T-helper 2 cell treated with Interferon-gamma antibody and Interleukin-4, amounts not matched to agents 5 μg/mL and 100 μg/mL, for 36 hours (primary cell): Measurements from ENCODE around the gene ARHGAP10.
"Not testable (repeated sequence)": the region's sequence is repeated elsewhere in the genome, so short reads cannot be mapped to it uniquely, and the experiment has no call there.

Source experiments
- DNase-seq: peaks from one replicate; pipeline ENCODE4 v3.0.0; 2021; ENCODE audit warnings: low spot score
- H3K27ac Mint-ChIP-seq: one replicate; pipeline ENCODE4 v1.8.0; 2021; ENCODE audit warnings: mild to moderate bottlenecking, mixed read lengths
- H3K27me3 Mint-ChIP-seq: one replicate; pipeline ENCODE4 v1.8.0; 2021; ENCODE audit warnings: low read depth, mixed read lengths
- H3K36me3 Mint-ChIP-seq: one replicate; pipeline ENCODE4 v1.8.0; 2021; ENCODE audit warnings: low read depth, mixed read lengths
- H3K4me1 Mint-ChIP-seq: one replicate; pipeline ENCODE4 v1.8.0; 2021; ENCODE audit warnings: low read depth, mixed read lengths
- H3K4me3 Mint-ChIP-seq: one replicate; pipeline ENCODE4 v1.8.0; 2022; ENCODE audit warnings: mild to moderate bottlenecking, moderate library complexity, mixed read lengths
- H3K9me3 Mint-ChIP-seq: one replicate; pipeline ENCODE4 v1.8.0; 2021; ENCODE audit warnings: mixed read lengths

Gene ARHGAP10

DNA sequence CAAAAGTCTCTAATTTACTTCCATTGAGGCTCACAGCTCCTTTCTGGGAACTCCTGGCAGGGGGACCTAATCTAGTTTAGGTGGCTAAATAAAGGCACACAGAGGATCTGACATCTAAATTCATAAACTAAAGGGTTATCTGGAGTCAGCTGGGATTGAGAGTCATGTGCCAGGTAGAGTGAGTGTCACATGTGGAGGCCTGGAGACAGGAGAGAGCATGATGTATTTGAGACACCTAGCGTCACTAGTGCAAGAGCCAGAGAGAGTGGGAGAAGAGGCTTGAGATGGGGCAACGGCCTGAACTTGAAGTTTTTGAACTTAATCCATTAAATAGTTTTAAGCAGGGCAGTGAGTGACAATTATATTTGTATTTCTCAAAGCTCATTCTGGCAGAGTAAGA, 152.6 kb downstream of the ARHGAP10 start:
- H3K4me3 Mint-ChIP-seq: no peak overlapping the region
- H3K9me3 Mint-ChIP-seq: peaks cover 11% of the 10 kb centered on the region
- no peaks in the 10 kb centered on the region for H3K27me3 Mint-ChIP-seq
- no peak overlapping the region for H3K27ac Mint-ChIP-seq
- no peaks in the 10 kb centered on the region for H3K4me1 Mint-ChIP-seq
- DNase-seq: no peak
- H3K36me3 Mint-ChIP-seq: peaks cover 47% of the 10 kb centered on the region

GRCh38 chr4:147885216-147885615, 153.3 kb downstream of the ARHGAP10 start:
- peaks cover 47% of the 10 kb centered on the region for H3K36me3 Mint-ChIP-seq
- H3K27ac Mint-ChIP-seq, H3K27me3 Mint-ChIP-seq, H3K4me3 Mint-ChIP-seq, DNase-seq, H3K4me1 Mint-ChIP-seq: not testable (repeated sequence)
- H3K9me3 Mint-ChIP-seq: peaks cover 11% of the 10 kb centered on the region

GRCh38 chr4:147891476-147892115, 159.7 kb downstream of the ARHGAP10 start:
- DNase-seq: no peak
- Mint-ChIP-seq H3K4me1 (no peaks in the 10 kb centered on the region), H3K27ac (no peak overlapping the region), H3K9me3 (peaks cover 31% of the 10 kb centered on the region), H3K36me3 (peaks cover 39% of the 10 kb centered on the region), H3K27me3 (no peaks in the 10 kb centered on the region), H3K4me3 (no peak overlapping the region)

GRCh38 chr4:147899512-147899911, 167.6 kb downstream of the ARHGAP10 start:
- H3K27ac Mint-ChIP-seq: no peak overlapping the region
- no peak overlapping the region for H3K4me3 Mint-ChIP-seq
- H3K4me1 Mint-ChIP-seq: no peaks in the 10 kb centered on the region
- DNase-seq: no peak
- H3K36me3 Mint-ChIP-seq: peaks cover 21% of the 10 kb centered on the region
- no peaks in the 10 kb centered on the region for H3K27me3 Mint-ChIP-seq
- peaks cover 22% of the 10 kb centered on the region for H3K9me3 Mint-ChIP-seq

DNA sequence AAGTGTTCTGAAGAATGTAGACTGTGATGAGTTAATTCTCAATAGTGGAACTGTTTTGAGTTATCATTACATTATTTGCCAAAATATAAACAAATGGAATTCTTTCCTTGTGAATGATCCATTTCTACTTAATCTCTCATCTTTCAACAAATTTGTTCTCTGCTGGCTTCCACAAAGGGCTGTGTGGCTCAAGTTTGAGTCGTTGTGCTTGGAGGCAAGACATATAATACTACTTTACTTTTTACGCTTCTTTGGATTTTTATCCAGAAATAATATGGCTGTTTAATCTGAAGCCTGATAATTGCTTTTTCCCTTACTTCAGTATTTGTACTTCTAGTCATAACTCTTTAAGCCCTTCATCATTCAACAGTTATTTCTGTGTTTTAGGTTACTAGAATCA, 169.5 kb downstream of the ARHGAP10 start:
- H3K27ac Mint-ChIP-seq: no peak overlapping the region
- peaks cover 20% of the 10 kb centered on the region for H3K36me3 Mint-ChIP-seq
- no peaks in the 10 kb centered on the region for H3K4me1 Mint-ChIP-seq
- H3K4me3 Mint-ChIP-seq: no peak overlapping the region
- no peak for DNase-seq
- no peaks in the 10 kb centered on the region for H3K27me3 Mint-ChIP-seq
- H3K9me3 Mint-ChIP-seq: peaks cover 14% of the 10 kb centered on the region

- no peaks in the 10 kb centered on the region for H3K27me3 Mint-ChIP-seq
- H3K4me3 Mint-ChIP-seq: no peak overlapping the region
- no peak for DNase-seq
- peaks cover 14% of the 10 kb centered on the region for H3K9me3 Mint-ChIP-seq
- H3K36me3 Mint-ChIP-seq: peaks cover 23% of the 10 kb centered on the region
- no peak overlapping the region for H3K27ac Mint-ChIP-seq
- H3K4me1 Mint-ChIP-seq: no peaks in the 10 kb centered on the region
Measured at GRCh38 chr4:147901916-147902315, 170.0 kb downstream of the ARHGAP10 start.

GRCh38 chr4:147909225-147909624, 177.3 kb downstream of the ARHGAP10 start:
- Mint-ChIP-seq H3K4me1 (peaks cover 6% of the 10 kb centered on the region), H3K36me3 (peaks cover 20% of the 10 kb centered on the region), H3K9me3 (peaks cover 5% of the 10 kb centered on the region), H3K27ac (no peak overlapping the region), H3K27me3 (no peaks in the 10 kb centered on the region), H3K4me3 (no peak overlapping the region)
- no peak for DNase-seq

- Mint-ChIP-seq H3K27me3 (no peaks in the 10 kb centered on the region), H3K4me3 (no peak overlapping the region), H3K27ac (no peak overlapping the region), H3K9me3 (peaks cover 5% of the 10 kb centered on the region), H3K4me1 (peaks cover 6% of the 10 kb centered on the region), H3K36me3 (peaks cover 23% of the 10 kb centered on the region)
- DNase-seq: no peak
Measured at GRCh38 chr4:147910315-147910714, 178.4 kb downstream of the ARHGAP10 start.

- not testable (repeated sequence) for H3K27me3 Mint-ChIP-seq, H3K4me1 Mint-ChIP-seq, H3K9me3 Mint-ChIP-seq, DNase-seq, H3K27ac Mint-ChIP-seq, H3K4me3 Mint-ChIP-seq
- peaks cover 13% of the 10 kb centered on the region for H3K36me3 Mint-ChIP-seq
Measured at GRCh38 chr4:147912106-147912505, 180.2 kb downstream of the ARHGAP10 start.

GRCh38 chr4:147913137-147913536, 181.2 kb downstream of the ARHGAP10 start:
- no peak overlapping the region for H3K4me3 Mint-ChIP-seq
- peaks cover 10% of the 10 kb centered on the region for H3K36me3 Mint-ChIP-seq
- peaks cover 6% of the 10 kb centered on the region for H3K4me1 Mint-ChIP-seq
- H3K27me3 Mint-ChIP-seq: no peaks in the 10 kb centered on the region
- no peaks in the 10 kb centered on the region for H3K9me3 Mint-ChIP-seq
- no peak overlapping the region for H3K27ac Mint-ChIP-seq
- no peak for DNase-seq

DNA sequence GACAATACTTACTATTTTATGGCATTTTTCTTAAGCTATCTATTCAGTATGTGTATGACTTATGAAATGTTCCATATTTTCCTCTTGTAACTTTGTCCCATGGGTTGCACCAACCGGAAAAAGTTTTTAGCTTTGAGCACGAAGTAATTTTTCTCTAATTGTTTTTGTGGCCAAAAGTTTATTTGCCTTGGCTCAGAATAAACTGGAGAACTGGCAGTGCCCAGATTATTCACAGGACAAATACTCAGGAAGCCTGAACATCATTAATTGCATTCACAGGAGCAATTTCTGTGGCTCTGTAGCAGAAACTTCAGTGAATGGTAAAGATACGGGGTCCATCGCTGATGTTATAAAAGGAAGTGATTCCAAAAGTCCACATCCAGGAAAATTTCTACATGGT, 184.5 kb downstream of the ARHGAP10 start:
- no peak for DNase-seq
- Mint-ChIP-seq H3K27me3 (no peaks in the 10 kb centered on the region), H3K27ac (no peak overlapping the region), H3K36me3 (peaks cover 5% of the 10 kb centered on the region), H3K9me3 (no peaks in the 10 kb centered on the region), H3K4me1 (no peaks in the 10 kb centered on the region), H3K4me3 (no peak overlapping the region)

DNA sequence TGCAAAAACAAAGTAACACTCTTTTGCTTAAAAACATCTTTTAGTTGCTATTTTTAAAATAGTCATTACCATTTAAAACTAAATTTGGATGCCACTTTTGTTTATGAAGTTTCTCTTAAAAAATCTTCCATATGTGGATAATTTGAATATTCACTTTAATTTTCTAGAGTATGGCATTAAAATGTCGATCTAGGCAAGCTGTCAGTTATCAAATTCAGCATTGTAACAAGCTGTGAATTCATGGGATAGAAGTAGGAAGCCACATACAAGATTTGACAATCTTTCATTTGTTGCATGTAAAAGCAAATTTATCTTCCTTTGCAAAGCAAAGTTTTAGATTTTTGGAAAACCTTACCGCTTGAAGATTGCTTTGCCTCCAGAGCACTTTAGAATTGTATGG, 191.5 kb downstream of the ARHGAP10 start:
- Mint-ChIP-seq H3K27ac (no peak overlapping the region), H3K4me3 (no peak overlapping the region), H3K27me3 (no peaks in the 10 kb centered on the region), H3K9me3 (no peaks in the 10 kb centered on the region), H3K4me1 (no peaks in the 10 kb centered on the region), H3K36me3 (peaks cover 2% of the 10 kb centered on the region)
- no peak for DNase-seq

GRCh38 chr4:147923854-147924253, 192.0 kb downstream of the ARHGAP10 start:
- no peaks in the 10 kb centered on the region for H3K4me1 Mint-ChIP-seq
- no peaks in the 10 kb centered on the region for H3K9me3 Mint-ChIP-seq

GRCh38 chr4:147924604-147925412, 192.9 kb downstream of the ARHGAP10 start:
- Mint-ChIP-seq H3K36me3 (peaks cover 2% of the 10 kb centered on the region), H3K27me3 (no peaks in the 10 kb centered on the region), H3K27ac (no peak overlapping the region), H3K4me3 (no peak overlapping the region), H3K4me1 (no peaks in the 10 kb centered on the region), H3K9me3 (no peaks in the 10 kb centered on the region)
- DNase-seq: no peak

More at GRCh38 chr4:147923854-147924253, 192.0 kb downstream of the ARHGAP10 start:
- H3K27ac Mint-ChIP-seq: no peak overlapping the region
- no peaks in the 10 kb centered on the region for H3K27me3 Mint-ChIP-seq
- DNase-seq: no peak
- no peak overlapping the region for H3K4me3 Mint-ChIP-seq
- peaks cover 2% of the 10 kb centered on the region for H3K36me3 Mint-ChIP-seq
